Heart left ventricle (tissue), 16 donors: ENCODE measurements around the gene PAN3. TPM values are rescaled to one million over a fixed set of nuclear protein-coding genes. Genes with fewer than 3 reads are reported as not detected.
A peak's percentile ranks its signal among the peaks of the same experiment; 100 is the strongest.

Source experiments
- ATAC-seq, 4 donors: fragments of 200-7000 bp; cut with Tn5 transposase; one replicate each; pipeline ENCODE4 v1.9.1; 2020 to 2022; ENCODE audit warnings: moderate library complexity in 4 of 4, mild to moderate bottlenecking in 3 of 4, moderate number of reproducible peaks in 1 of 4
- DNase-seq, 5 donors: peaks; one replicate each; pipeline ENCODE4 v3.0.0-alpha.2; 2020
- H3K27ac ChIP-seq, 12 donors: fragments of 200-600 bp; sonication (generic) in 4 of 12; one replicate each; pipeline versions ENCODE4 v1.5.0 to v1.8.0; 2016 to 2022; ENCODE audit warnings: mild to moderate bottlenecking in 2 of 12
- H3K27me3 ChIP-seq, 9 donors: fragments of 200-600 bp; sonication (generic) in 2 of 9; one replicate each; pipeline versions ENCODE4 v1.5.1 to v1.8.0; 2016 to 2022; ENCODE audit warnings: mild to moderate bottlenecking in 3 of 9
- H3K36me3 ChIP-seq, 9 donors: fragments of 200-600 bp; sonication (generic) in 2 of 9; one replicate each; pipeline versions ENCODE4 v1.5.0 to v1.8.0; 2018 to 2022; ENCODE audit warnings: mild to moderate bottlenecking in 2 of 9
- H3K4me1 ChIP-seq, 12 donors: fragments of 200-600 bp; sonication (generic) in 4 of 12; one replicate each; pipeline versions ENCODE4 v1.5.0 to v1.8.0; 2016 to 2022; ENCODE audit warnings: mild to moderate bottlenecking in 3 of 12
- H3K4me3 ChIP-seq, 12 donors: fragments of 200-600 bp; sonication (generic) in 4 of 12; one replicate each; pipeline versions ENCODE4 v1.5.0 to v1.8.0; 2017 to 2022; ENCODE audit warnings: mild to moderate bottlenecking in 9 of 12, moderate library complexity in 4 of 12
- H3K9me3 ChIP-seq, 12 donors: fragments of 200-600 bp; sonication (generic) in 4 of 12; one replicate each; pipeline versions ENCODE4 v1.5.0 to v1.8.0; 2016 to 2022; ENCODE audit warnings: mild to moderate bottlenecking in 1 of 12
- POLR2A ChIP-seq, 2 donors: fragments of 450-650 bp; IDR thresholded peaks; one replicate each; pipeline ENCODE4 v1.6.1; 2017; ENCODE audit warnings: antibody characterized with exemption in 2 of 2, mild to moderate bottlenecking in 2 of 2, moderate library complexity in 2 of 2
- WGBS, 4 donors: extraction: QIAGEN DNeasy Blood & Tissue Kit in 2 of 4; methylation state at CpG; one replicate each; pipeline versions ENCODE4 v1.1.5 to v1.1.7; 2013 to 2018; 5-methylcytosine and 5-hydroxymethylcytosine counted together
- intact Hi-C, 10 donors: fragments of 100-400 bp; cut with DNase I; formaldehyde crosslinking; loops; one replicate each; pipeline versions ENCODE4 v1.11.1 to v1.14.2; 2022
- polyA plus RNA-seq, 2 donors: library from polyadenylated mRNA; stranded (reverse); fragments of 200-250 nt; gene quantifications; one replicate each; pipeline ENCODE4 v1.2.3, GENCODE V29; 2013
- total RNA-seq, 9 donors: library from RNA; depleted of rRNA in 2 of 9; stranded (reverse); fragments of >200 nt in 2 of 9; fragmentation: NEBNext Ultra II Directional in 3 of 9; extraction: Animal tissue kit (Norgen Biotek cat#: 25700) in 3 of 9; gene quantifications; one replicate each; pipeline versions ENCODE4 v1.1.0 to v1.2.4, GENCODE V29; 2016 to 2023
- TF ChIP-seq, protein P1 (sequence below), 12 donors: fragments of 200-600 bp; sonication (generic) in 4 of 12; IDR thresholded peaks; one replicate each; pipeline versions ENCODE4 v1.5.0 to v1.8.0; 2018 to 2022; ENCODE audit warnings: antibody characterized with exemption in 12 of 12, mild to moderate bottlenecking in 5 of 12
- donor health status: ischemic (EF 13 %, LVEDD 7.1; RV severe dilation, severe dysfunction).
- donor health status: healthy with polysubstance abuse.
- donor health status: DM: no; HTN: yes; CAD: no.
- donor health status: DM: no; HTN: no; CAD: no.
- donor health status: ischemic (EF 25% LVEDD 6.9; RV normal size, moderate dysfunction).
- donor health status: ischemic (EF 25% LVEDD 5.7; RV mildly dilated, moderate dysfunction).
- donor health status: healthy.
- donor health status: DM: yes; HTN: yes; CAD: no.
- donor health status: ischemic (EF 35%, LVEDD 5.7; RV mildly dilated, moderate dysfunction).
- donor health status: nonischemic (EF 11% LVEDD 7.7; RV severe dilation, severe dysfunction).
- donor health status: DM: yes; HTN: yes; CAD: no.
- donor health status: PGD.
- donor health status: ischemic (EF 29% LVEDD 5.4; RV normal size, mild dysfunction).
- donor health status: nonischemic (EF 23%, LVEDD 6.1; RV moderate dilation, normal function).

Gene PAN3
- total and polyA plus RNA-seq, 11 donors, result 4.1 to 18.8 (median 9.2) TPM

DNA sequence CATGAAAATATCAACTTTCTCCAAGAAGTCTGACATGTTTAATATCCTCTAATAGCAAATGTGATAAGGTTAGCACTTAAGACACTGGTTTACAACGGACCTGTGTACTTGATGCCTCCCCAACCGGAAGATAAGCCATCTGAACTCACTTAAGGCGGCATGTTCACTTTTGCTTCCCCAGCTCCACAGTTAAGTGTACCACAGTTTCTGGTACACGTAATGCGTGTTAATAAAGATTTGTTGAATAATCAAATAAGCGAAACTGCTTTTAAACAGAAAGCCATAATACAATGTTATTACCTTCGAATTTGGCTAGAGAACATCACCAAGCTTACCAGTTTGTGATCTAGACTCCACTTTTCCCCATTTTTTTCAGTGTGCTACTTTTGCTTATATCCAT is 1.4 kb upstream of the PAN3 start:
- Histone ChIP-seq H3K4me3 (peak overlapping the region in 8 of 12 donors; percentile 86 to 100 (median 96)), H3K36me3 (no peaks in the 10 kb centered on the region), H3K27me3 (no peaks in the 10 kb centered on the region), H3K9me3 (no peaks in the 10 kb centered on the region), H3K27ac (peak overlapping the region in 5 of 12 donors; percentile 73 to 99 (median 97)), H3K4me1 (peaks cover 0 to 36% (median 20%) of the 10 kb centered on the region in 12 donors)
- DNase-seq (no peak), ATAC-seq (no peak)
- TF ChIP-seq, protein P1, sequence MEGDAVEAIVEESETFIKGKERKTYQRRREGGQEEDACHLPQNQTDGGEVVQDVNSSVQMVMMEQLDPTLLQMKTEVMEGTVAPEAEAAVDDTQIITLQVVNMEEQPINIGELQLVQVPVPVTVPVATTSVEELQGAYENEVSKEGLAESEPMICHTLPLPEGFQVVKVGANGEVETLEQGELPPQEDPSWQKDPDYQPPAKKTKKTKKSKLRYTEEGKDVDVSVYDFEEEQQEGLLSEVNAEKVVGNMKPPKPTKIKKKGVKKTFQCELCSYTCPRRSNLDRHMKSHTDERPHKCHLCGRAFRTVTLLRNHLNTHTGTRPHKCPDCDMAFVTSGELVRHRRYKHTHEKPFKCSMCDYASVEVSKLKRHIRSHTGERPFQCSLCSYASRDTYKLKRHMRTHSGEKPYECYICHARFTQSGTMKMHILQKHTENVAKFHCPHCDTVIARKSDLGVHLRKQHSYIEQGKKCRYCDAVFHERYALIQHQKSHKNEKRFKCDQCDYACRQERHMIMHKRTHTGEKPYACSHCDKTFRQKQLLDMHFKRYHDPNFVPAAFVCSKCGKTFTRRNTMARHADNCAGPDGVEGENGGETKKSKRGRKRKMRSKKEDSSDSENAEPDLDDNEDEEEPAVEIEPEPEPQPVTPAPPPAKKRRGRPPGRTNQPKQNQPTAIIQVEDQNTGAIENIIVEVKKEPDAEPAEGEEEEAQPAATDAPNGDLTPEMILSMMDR (IDR thresholded peaks at IDR 0.05), result no peak
- no peak for TF ChIP-seq POLR2A (IDR thresholded peaks at IDR 0.05)
- 57 to 69% (median 65%) methylated on average over 7 of the region's 7 CpGs for WGBS, 4 donors
- intact Hi-C loops, result loop anchor here in 2 of 10 donors (5.0 to 10.0 kb wide), 2 partner anchors 518 to 580 kb away; partner anchors contain the start of genes POMP (in 1 of the 2) and SLC46A3 (in 1 of the 2)

DNA sequence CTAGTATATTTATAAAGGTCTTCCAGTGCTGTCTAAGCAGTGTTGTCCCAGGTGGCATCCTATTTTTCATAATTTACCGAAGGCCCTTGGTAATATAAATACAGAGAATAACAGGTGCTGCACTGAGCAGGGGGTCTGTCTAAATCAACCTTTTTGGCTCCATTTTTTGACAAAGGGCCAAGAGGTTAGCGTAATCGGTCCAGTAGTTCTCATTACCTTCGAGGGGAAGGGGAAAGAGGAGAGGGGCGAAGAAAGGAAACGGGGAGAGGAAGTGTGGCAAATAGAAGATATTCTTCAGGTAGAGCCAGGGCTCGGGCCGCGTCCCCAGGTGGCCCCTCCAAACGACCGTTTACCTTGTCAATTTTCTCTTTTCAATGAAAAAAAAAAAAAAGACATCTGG is 749 bp upstream of the PAN3 start:
- DNase-seq, result no peak
- no peak for ATAC-seq
- Histone ChIP-seq H3K36me3 (no peaks in the 10 kb centered on the region), H3K4me1 (peaks cover 0 to 43% (median 23%) of the 10 kb centered on the region in 12 donors), H3K9me3 (no peaks in the 10 kb centered on the region), H3K27me3 (no peaks in the 10 kb centered on the region), H3K27ac (peak overlapping the region; percentile 73 to 99 (median 98)), H3K4me3 (peak overlapping the region; percentile 51 to 100 (median 92))
- intact Hi-C loops, result loop anchor here in 2 of 10 donors (5.0 to 10.0 kb wide), 2 partner anchors 517 to 580 kb away; partner anchors contain the start of genes POMP (in 1 of the 2) and SLC46A3 (in 1 of the 2)
- 0 to 1% (median 0%) methylated on average over 11 of the region's 11 CpGs for WGBS, 4 donors
- no peak for TF ChIP-seq POLR2A (IDR thresholded peaks at IDR 0.05)
- TF ChIP-seq, protein P1 (IDR thresholded peaks at IDR 0.05), result no peak

DNA sequence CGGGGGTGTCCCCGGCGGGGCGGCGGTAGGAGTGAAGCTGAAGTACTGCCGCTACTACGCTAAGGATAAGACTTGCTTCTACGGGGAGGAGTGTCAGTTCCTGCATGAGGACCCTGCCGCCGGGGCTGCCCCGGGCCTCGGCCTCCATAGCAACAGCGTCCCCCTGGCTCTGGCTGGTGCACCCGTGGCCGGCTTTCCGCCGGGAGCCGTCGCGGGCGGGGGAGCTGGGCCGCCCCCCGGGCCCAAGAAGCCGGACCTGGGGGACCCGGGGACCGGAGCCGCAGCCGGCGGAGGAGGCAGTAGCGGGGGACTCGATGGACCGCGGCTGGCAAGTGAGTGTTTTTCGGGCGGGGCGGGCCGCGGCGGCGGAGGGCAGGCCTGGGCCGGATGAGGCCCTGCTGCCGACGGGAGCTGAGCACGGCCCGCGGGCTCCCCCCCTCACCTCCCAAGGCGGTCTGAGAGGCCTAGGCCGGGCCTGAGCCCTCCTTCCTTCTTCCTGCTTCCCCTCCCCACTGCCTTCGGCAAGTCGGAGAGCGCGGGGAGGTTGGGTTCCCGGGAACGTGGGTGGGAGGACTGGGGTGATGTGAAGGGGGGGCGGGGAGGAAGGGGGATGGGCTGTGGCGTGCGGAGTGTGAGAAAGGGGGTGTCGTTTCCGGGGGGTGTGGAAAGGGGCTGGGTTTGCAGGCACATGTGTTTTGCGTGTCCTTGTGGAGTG is 568 bp downstream of the PAN3 start:
- peak overlapping the region; percentile 73 to 99 (median 98) for H3K27ac ChIP-seq
- DNase-seq (peak; percentile 87 to 91 (median 89)), ATAC-seq (peak; percentile 79 to 84 (median 81))
- H3K9me3 ChIP-seq, result no peaks in the 10 kb centered on the region
- intact Hi-C loops, result loop anchor here in 2 of 10 donors (5.0 to 10.0 kb wide), 2 partner anchors 516 to 578 kb away; partner anchors contain the start of genes POMP (in 1 of the 2) and SLC46A3 (in 1 of the 2)
- no peaks in the 10 kb centered on the region for H3K36me3 ChIP-seq
- TF ChIP-seq, protein P1 (IDR thresholded peaks at IDR 0.05), result no peak
- peak in 1 of 2 donors; percentile 38 for TF ChIP-seq POLR2A (IDR thresholded peaks at IDR 0.05)
- H3K4me3 ChIP-seq, result peak overlapping the region; percentile 51 to 100 (median 92)
- peaks cover 0 to 51% (median 27%) of the 10 kb centered on the region in 12 donors for H3K4me1 ChIP-seq
- WGBS, 4 donors, result 0 to 3% (median 1%) methylated on average over 29 to 60 of the region's 60 CpGs
- H3K27me3 ChIP-seq, result no peaks in the 10 kb centered on the region
